Measurements from ENCODE around the gene USH2A.

USH2A gene

GRCh38 chr1:215645182-215645581 is 778.1 kb downstream of the USH2A start:
- no peak for DNase-seq (ENCODE audit: low spot score)

GRCh38 chr1:215643592-215644321 is 779.5 kb downstream of the USH2A start:
- DNase-seq (ENCODE audit: low spot score) = no peak

GRCh38 chr1:215640429-215641148 is 782.7 kb downstream of the USH2A start:
- no peak for DNase-seq (ENCODE audit: low spot score)

GRCh38 chr1:215637041-215637573 is 786.1 kb downstream of the USH2A start:
- no peak for DNase-seq (ENCODE audit: low spot score)

- DNase-seq (ENCODE audit: low spot score) = no peak
Measured at GRCh38 chr1:215636258-215636965, 786.8 kb downstream of the USH2A start.

- DNase-seq (ENCODE audit: low spot score) = no peak
Measured at GRCh38 chr1:215635827-215636226, 787.4 kb downstream of the USH2A start.

- DNase-seq (ENCODE audit: low spot score) = no peak
Measured at GRCh38 chr1:215631489-215631888, 791.8 kb downstream of the USH2A start.

- DNase-seq (ENCODE audit: low spot score) = no peak
Measured at GRCh38 chr1:215631040-215631439, 792.2 kb downstream of the USH2A start.

- no peak for DNase-seq (ENCODE audit: low spot score)
Measured at GRCh38 chr1:215625949-215626348, 797.3 kb downstream of the USH2A start.

- no peak for DNase-seq (ENCODE audit: low spot score)
Measured at GRCh38 chr1:215623162-215623561, 800.1 kb downstream of the USH2A start.

- no peak for DNase-seq (ENCODE audit: low spot score)
Measured at GRCh38 chr1:215617979-215618378, 805.3 kb downstream of the USH2A start.

- DNase-seq (ENCODE audit: low spot score) = no peak
Measured at GRCh38 chr1:215612391-215612790, 810.9 kb downstream of the USH2A start.

GRCh38 chr1:215608646-215609045 is 814.6 kb downstream of the USH2A start:
- no peak for DNase-seq (ENCODE audit: low spot score)

GRCh38 chr1:215607412-215607811 is 815.8 kb downstream of the USH2A start:
- no peak for DNase-seq (ENCODE audit: low spot score)

GRCh38 chr1:215606564-215607168 is 816.6 kb downstream of the USH2A start:
- peak; percentile 38 for DNase-seq (ENCODE audit: low spot score)

GRCh38 chr1:215606036-215606435 is 817.2 kb downstream of the USH2A start:
- no peak for DNase-seq (ENCODE audit: low spot score)

- peak; percentile 28 for DNase-seq (ENCODE audit: low spot score)
Measured at GRCh38 chr1:215605011-215605621, 818.1 kb downstream of the USH2A start.

- DNase-seq (ENCODE audit: low spot score) = no peak
Measured at GRCh38 chr1:215603319-215603718, 819.9 kb downstream of the USH2A start.

- DNase-seq (ENCODE audit: low spot score) = no peak
Measured at GRCh38 chr1:215601276-215601675, 822.0 kb downstream of the USH2A start.

GRCh38 chr1:215600867-215601266 is 822.4 kb downstream of the USH2A start:
- DNase-seq (ENCODE audit: low spot score) = no peak

GRCh38 chr1:215600258-215600792 is 822.9 kb downstream of the USH2A start:
- DNase-seq (ENCODE audit: low spot score) = no peak

All from COLO829 (cell line).